HG02840 (cell line): Measurements from ENCODE around the gene CLTCL1.
A peak's percentile ranks its signal among the peaks of the same experiment; 100 is the strongest.

Source experiments
- ATAC-seq: cut with Tn5 transposase; IDR thresholded peaks from one replicate; pipeline ENCODE4 v1.9.1; 2021; ENCODE audit warnings: mild to moderate bottlenecking, moderate library complexity, moderate number of reproducible peaks; ENCODE audit not compliant: unreplicated experiment, low FRiP score

CLTCL1 gene

DNA sequence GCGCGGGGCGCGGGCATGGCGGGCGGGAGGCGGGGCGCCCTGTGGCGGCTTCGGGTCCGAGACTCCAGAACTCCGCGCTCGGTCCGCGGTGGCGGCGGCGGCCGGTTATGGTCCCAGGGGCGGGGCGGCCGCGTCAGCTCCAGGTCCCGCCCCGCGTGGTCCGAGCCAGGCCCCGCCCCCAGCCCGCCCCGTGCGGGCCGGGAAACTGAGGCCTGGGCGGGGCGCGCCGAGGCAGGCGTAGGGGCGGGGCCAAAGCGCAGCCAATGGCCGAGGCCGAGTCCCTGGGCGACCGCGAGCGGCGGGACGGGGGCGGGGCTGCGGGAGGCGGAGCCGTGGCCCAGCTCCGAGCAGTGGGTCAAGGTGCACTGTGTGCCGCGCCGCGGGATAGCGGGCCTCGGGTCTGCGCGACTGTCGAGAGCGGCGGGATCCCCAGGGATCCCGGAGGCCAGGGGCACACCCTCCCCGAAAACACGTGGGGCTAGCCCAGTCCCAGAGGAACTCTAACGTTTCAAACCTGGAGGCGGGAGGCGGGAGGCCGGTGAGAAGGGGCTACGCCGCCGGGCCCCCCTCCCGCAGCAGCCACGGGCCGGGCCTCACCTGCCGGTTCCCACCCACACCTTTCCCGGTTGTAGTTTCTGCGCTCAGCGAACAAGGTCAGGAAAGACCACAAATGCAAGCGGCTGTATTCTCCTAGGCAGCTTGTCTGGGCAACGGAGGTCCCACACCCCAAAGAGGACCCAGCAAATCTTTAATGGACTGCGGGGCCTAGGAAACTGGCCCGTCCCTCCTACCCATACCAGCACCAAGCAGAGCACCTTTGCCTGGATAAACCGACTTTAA, 112.6 kb downstream of the CLTCL1 start, which contains the start of gene SLC25A1:
TSS of gene SLC25A1 (minus strand) at position 80 of the 840 bp plus-strand sequence. CDS start at position 17, 63 bp downstream.
- ATAC-seq = peak; percentile 71

DNA sequence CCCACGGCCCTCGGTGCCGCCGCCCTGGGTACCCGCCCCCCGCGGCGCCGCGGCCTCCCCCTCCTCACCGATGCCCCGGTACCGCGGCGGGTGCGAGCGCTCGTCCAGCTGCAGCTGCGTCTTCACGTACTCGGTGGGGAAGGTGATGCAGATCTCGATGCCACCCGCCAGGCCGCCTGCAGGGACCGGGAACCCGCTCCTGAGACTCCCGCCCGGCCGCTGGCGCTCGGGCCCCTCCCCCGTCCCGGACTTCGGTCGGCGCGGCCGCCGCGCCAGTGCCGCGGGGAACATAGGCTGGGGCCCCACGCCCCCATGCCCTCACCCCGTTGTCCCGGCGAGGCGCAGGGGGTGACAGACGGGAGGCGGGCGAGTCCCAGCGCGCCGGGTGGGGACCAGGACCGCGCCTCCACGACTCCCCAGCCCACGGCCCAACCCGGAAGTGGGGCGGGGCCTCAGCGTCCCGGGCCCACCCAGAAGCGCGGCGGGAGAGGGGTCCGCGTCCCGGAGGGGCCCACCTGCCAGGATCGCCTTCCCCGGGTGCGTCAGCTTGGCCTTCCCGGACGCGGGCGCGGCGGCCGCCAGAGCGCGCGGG, 113.4 kb downstream of the CLTCL1 start:
- ATAC-seq = peak; percentile 34

GRCh38 chr22:19177164-19178064, 114.1 kb downstream of the CLTCL1 start:
- ATAC-seq = no peak

- no peak for ATAC-seq
Observed at GRCh38 chr22:19176732-19177131, 114.8 kb downstream of the CLTCL1 start.

DNA sequence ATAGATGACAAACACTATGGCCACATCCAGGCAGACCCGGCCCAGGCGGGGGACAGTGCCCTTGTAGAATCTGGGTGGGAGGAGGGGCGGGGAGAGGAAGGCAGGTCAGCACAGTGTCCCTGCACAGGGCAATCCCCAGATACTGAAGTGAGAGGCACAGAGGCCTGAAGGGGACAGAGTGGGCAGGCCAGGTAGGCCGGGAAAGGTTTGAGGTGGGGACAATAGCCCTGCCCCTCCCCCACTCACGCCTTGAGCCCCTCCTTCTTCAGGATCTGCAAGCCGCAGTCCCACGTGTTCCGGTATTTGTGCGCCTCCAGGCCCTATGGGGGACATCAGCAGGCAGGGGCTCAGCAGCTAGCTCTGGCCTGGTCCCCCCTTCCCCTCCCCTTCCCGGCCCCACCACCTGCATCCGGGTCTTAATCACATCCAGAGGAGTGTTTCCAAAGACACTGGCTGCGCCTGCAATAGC, 115.3 kb downstream of the CLTCL1 start:
- no peak for ATAC-seq

DNA sequence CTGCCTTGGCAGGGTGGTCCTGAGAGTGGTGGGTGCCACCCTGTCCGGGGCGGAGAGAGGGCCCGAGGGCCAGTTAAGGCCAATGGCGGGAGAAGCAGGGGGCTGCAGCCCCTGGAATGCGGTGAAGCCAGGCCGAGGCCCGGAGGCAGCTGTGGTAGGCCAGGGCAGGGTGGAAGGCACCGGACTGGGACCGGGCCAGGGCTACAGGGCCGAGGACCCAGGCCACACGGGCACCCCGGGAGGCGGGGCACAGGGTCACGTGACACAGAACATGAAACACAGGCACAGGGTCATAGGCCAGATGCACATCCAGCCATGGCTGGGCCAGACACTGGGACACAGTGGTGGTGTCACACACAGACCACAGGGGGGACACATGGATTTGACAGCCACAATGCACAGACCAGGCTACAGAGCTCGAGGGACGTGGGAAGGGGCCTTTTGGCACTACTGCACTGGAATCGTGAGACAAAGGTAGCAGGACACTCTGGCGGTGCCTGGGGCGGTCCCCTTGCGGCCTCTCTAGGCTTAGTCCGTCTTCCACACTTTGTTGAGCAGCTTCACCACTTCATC, 115.8 kb downstream of the CLTCL1 start:
- no peak for ATAC-seq

GRCh38 chr22:19175026-19175601, 116.4 kb downstream of the CLTCL1 start:
- ATAC-seq = no peak

GRCh38 chr22:19174106-19175025, 117.2 kb downstream of the CLTCL1 start:
- ATAC-seq = no peak

GRCh38 chr22:19173047-19174035, 118.2 kb downstream of the CLTCL1 start:
- ATAC-seq = no peak

DNA sequence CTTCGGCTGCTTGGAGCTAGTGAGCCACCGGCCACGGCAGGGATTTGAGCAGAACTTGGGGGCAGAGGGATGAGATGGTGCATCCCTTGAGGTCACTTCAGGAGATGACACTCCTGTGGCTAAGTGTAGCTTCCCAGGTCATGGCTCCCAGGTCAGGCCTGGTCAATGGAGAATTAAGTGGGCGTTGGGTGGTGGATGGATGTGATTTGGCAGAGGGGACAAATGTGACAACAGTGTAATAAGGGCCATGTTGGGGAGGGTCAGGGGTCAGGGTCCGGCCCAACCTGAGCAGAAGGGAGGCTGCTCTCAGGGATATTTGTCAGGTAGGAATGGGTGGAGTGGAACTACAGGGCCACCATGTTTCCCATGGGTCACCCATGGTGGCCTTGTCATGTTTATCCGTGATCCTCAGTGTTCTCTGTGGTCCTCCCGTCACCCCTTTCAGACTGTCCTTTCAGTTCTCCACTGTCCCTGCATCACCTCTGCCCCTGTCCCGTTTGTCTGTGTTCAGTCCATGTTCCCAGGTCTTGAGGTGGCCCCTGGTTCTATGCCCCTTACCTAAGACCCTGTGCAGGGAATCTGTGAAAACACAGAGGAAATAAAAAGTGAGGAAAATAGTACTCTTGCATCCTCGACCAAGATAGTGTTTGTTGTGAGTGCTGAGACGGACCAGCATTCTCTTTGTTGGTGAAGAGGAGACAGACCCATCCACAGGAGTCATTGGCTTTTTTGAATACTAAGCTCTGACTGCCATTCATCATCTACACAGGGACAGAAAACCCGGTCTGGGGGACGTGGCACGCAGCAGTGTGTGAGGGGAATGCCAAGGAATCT, 119.1 kb downstream of the CLTCL1 start:
- no peak for ATAC-seq

GRCh38 chr22:19169947-19170318, 121.6 kb downstream of the CLTCL1 start:
- no peak for ATAC-seq

DNA sequence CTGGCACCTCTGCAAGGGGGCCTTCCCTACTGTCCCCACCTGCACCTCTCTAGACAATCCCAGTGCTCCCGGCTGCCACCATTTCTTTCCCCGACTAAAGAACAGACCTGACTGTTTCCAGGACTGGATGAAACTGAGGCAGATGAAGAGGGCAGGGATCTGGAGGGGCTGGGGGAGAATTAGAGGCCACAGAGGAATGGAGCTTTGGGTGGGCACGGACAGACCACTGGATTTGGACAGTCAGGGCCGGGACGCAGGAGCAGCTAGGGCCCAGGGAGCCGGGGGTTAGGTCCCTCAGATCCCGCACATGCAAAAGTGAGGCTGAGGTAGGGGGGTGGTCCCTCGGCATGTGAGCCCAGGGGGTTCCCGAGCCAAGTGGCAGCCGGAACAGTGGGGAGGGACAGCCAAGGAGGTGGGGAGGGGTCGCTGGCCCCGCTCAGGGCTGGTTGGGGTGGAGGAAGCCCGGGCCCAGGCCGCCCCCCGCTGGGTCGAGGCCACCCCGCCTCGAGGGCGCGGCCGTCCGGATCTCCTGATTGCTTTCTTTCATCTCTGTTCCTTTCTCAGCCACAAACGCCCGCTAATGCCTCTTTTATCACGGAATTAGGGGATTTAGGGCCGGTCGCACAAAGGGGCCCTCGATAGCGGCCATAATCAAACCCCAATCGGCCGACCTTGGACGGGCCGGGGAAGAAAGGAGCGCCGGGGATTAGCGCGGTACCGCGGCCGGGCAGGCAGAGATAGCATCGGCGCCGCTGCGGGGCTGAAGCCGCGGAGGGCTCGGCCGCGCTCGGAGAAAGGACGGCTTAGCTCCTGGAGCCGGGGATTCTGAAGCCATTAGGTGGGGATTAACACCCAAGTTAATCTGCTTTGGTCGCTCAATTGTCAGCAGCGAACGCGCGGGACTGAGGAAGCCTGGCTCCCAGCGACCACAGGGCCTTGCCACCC, 122.2 kb downstream of the CLTCL1 start:
- ATAC-seq = no peak

DNA sequence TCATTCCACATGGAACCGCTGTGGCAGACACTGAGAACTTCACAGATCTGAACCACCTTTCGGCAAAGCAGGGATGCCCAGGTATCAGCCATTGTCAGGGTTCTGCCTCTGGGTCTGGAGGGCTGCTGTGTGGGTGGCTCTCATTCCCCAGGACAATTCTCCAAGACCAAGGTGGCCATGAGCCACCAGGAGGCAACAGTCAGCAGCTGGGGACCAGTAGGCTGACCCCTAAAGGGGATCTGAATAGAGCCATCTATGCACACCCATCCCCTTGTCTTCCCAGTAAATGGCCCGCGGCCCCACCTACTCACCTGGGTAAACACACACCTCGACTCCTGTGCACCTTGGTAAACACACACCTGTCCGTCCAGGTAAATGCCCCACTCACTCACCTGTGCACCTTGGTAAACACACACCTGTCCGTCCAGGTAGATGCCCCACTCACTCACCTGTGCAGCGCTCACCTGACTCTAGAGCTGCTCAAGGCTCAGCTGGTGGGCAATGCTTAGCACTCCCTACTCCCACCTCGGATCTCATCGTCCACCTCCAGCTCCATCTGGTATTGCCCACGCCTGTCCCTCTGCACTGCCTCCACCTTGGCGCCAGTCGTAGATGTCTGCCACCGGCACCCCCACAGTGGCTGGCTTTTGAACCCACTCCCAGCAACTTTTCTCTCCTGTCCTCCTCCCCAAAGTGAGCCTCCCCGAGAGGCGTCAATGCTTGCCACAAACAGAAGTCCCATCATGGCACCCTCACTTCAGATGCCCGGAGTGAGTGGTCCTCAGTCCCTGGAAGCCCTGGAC, 123.2 kb downstream of the CLTCL1 start:
- ATAC-seq = no peak

GRCh38 chr22:19167106-19167869, 124.2 kb downstream of the CLTCL1 start:
- no peak for ATAC-seq
